GM23338 (cell line): ENCODE measurements around the gene TJP1.

Experiments used
- CREB1 ChIP-seq: fragments of 250-450 bp; sonication (Bioruptor Pico); IDR thresholded peaks from 2 replicates; pipeline ENCODE4 v1.5.0; 2020; ENCODE audit warnings: low read depth, mild to moderate bottlenecking, moderate library complexity
- CTCF ChIP-seq, 2 experiments: fragments of 200-600 bp in 1 of 2; sonication (generic) in 1 of 2; conservative IDR thresholded peaks; 2 replicates each; pipeline versions ENCODE4 v1.5.1 to v1.6.1; 2016 to 2017; ENCODE audit warnings: antibody characterized with exemption in 2 of 2, low read depth in 2 of 2, mild to moderate bottlenecking in 2 of 2, moderate library complexity in 1 of 2
- EZH2 ChIP-seq: fragments of 200-600 bp; sonication (generic); IDR thresholded peaks from one replicate; pipeline ENCODE4 v1.8.0; 2017; ENCODE audit warnings: antibody characterized with exemption, mild to moderate bottlenecking, low read depth; ENCODE audit not compliant: unreplicated experiment
- EZH2phosphoT487 ChIP-seq: fragments of 200-600 bp; sonication (generic); IDR thresholded peaks from one replicate; pipeline ENCODE4 v1.8.1; 2018; ENCODE audit warnings: antibody characterized with exemption; ENCODE audit not compliant: unreplicated experiment
- JUNB ChIP-seq: IDR thresholded peaks from one replicate; pipeline ENCODE4 v1.6.1; 2016; ENCODE audit warnings: antibody characterized with exemption; ENCODE audit not compliant: unreplicated experiment
- NANOG ChIP-seq: IDR thresholded peaks from 2 replicates; pipeline ENCODE4 v1.6.1; 2016; ENCODE audit warnings: antibody characterized with exemption, borderline replicate concordance
- POLR2AphosphoS5 ChIP-seq: IDR thresholded peaks from 2 replicates; pipeline ENCODE4 v1.6.1; 2016; ENCODE audit warnings: antibody characterized with exemption, low read depth
- REST ChIP-seq: IDR thresholded peaks from one replicate; pipeline ENCODE4 v1.6.1; 2018; ENCODE audit warnings: antibody characterized with exemption; ENCODE audit not compliant: unreplicated experiment
- ZNF462 ChIP-seq: fragments of 250-450 bp; sonication (Bioruptor Pico); IDR thresholded peaks from 2 replicates; pipeline ENCODE4 v1.5.0; 2020; ENCODE audit warnings: mild to moderate bottlenecking, moderate library complexity

- TF ChIP-seq CTCF (conservative IDR thresholded peaks at IDR 0.05; ENCODE audit: low read depth in 2 of 2) (no peak), POLR2AphosphoS5 (no peak), REST (no peak), EZH2phosphoT487 (no peak), ZNF462 (CRISPR knock-in tag) (no peak), NANOG (no peak), JUNB (no peak), EZH2 (no peak), CREB1 (CRISPR knock-in tag) (no peak)
Observed at GRCh38 chr15:29852201-29852600, 29.9 kb upstream of the TJP1 start.
